Measurements from ENCODE around the gene THRA.

THRA gene

DNA sequence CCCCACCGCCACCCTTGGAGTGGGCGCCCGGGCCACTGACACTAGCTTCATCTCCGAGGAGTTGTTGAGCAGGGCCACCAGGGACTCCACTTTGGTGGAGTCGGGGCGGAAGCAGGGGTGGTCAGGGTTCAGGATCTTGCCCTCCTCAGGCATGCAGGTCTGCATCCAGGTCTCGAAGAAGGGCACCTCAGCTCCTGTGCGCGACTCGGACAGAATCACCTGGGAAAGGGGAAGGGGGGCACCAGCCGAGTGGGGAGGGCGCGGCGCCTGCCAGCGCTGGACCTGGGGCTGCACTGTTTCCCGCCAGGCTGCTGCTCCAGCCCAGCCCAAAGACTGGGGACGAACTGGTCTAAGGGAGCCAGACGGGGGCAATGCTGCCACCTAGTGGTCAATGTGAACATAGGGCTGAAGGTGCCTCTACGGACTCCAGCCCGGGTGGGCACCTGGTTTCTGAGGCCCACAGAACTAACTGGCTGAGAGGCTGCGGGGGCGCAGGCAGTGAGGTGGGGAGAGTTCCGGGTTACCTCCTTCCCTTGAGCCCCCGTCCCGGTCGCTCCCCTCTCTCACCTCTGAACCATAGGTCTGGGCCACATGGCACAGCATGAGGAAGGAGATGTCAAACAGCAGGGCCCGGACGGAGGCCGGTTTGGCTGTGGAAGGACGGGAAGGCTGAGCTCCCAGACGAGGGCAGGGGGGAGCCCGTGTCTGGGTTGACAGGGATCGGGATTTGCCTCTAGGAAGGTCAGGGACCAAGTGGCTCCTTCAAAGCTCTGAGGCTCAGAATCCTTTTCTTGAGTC, 35.8 kb upstream of the THRA start:
- in situ Hi-C loops (cut with MboI; ENCODE audit: low sequenced_read_pairs), result no loop called here

GRCh38 chr17:40027614-40028012, 35.2 kb upstream of the THRA start:
- in situ Hi-C loops (cut with MboI; ENCODE audit: low sequenced_read_pairs), result no loop called here

DNA sequence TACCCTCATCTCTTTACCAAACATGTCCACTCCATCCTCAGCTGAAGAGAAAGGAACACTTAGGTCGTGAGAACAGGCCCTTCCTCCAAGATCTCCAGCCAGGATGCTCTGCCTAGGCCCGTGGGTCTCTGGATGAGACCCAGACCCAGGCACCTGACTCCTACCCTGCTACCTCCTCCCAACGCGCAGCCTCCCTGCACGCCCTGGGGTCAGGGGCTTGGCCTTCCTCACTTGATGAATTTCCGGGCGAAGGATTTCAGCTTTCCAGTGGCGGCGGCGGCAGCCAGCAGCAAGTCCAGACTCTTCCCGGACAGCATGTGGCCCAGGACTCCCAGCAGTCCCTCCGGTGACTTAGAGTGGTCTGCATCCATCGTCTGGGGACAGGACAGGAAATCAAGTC, 34.2 kb upstream of the THRA start:
- in situ Hi-C loops (cut with MboI; ENCODE audit: low sequenced_read_pairs), result no loop called here

- in situ Hi-C loops (cut with MboI; ENCODE audit: low sequenced_read_pairs), result no loop called here
These were observed 31.1 kb upstream of the THRA start for GRCh38 chr17:40031706-40032105.

DNA sequence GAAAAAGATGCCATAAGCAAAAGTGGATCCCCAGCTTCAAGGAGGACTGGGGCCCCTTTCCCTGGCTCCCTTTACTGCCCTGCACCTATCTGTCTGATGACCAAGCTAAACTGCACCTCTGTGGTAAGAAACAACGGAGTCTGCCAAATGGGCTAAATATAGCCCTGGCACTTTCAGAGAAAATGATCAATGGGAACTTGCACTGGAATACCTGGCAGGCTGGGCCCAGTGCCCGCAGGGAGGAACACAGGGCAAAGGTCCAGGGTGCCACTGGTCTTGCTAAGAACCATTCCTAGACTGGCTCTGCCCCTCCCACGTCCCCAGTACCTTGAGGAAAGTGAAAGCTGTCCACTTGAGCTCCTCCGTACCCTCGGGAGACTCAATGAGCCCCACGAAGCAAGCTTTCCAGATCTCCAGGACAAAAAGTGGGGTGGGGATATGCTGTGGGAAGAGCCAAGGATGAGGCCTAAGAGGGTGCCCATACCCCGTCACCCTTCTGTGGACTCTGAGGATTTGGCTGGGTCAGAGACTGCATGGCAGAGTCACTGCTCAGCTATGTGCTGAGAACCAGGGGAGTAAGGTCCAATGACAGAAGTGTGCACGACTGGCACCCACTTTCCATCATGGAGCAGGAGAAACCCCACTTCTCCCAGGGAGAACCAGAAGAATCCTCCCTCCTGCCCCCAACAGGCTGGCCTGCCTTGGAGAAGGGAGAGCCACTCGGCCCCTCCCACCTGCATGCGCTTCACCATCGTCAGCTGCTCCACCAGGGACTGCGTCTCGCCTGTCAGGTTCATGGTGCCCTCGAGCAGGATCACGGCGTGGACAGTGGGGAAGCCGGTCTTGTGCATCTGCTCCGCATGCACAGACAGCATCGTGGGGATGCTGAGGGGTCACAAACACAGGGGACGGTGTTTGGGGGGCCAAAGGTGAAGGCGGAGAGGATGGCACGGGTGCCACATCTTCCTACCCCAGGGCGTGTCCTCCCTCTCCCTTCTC, 30.1 kb upstream of the THRA start:
- in situ Hi-C loops (cut with MboI; ENCODE audit: low sequenced_read_pairs), result no loop called here

DNA sequence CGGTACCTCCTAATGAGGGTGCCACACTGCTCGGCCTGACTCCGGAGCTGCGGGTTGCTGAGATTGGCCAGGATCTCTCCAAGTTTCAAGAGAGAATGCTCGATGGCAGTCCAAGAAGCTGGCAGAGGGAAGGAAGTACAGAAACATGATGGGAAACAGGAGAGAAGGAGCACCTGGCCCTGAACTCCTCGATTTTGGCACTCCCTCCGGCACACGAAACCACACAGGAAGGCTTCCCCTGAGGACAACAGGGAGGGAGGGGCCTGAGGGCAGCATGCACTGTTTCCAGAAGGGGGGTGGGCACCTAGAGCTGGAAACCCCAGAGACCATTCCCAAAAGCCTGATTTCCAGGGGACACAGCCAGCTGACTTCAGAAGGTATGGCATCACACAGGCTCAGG, 29.4 kb upstream of the THRA start:
- in situ Hi-C loops (cut with MboI; ENCODE audit: low sequenced_read_pairs), result no loop called here

DNA sequence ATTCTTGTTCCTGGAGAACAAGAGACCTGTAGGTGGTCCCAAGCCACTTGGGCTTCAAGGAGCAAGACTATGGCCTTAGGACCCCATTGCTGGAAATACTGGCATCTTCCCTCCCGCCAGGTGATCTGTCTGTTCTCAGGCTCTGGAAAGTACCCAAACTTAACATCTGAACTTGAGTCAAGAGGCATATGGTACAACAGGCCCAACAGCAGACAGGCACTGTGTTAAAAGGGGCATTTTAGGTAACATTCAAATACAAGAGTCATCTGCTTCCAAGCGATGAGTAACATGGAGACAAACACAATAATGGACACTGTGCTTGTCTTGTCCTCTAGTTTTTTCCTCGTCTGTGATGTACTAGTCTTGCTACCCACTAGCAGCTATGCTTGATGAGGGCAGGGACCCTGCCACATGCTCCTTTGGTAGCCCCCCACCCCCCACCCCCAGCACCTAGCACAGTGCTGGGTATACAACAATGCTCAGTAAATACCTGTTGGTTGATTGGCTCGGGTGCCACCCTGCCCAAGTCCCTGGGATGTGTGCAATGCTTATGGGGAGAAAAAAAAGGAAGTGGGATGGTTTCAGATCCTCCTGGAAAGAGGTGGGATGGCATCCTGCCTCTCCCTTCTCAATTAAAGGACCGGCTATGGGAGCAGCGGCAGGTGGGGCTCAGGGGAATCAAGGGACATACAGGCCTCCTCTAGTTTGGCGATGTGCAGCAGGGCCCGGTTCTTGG, 28.2 kb upstream of the THRA start:
- in situ Hi-C loops (cut with MboI; ENCODE audit: low sequenced_read_pairs), result no loop called here

DNA sequence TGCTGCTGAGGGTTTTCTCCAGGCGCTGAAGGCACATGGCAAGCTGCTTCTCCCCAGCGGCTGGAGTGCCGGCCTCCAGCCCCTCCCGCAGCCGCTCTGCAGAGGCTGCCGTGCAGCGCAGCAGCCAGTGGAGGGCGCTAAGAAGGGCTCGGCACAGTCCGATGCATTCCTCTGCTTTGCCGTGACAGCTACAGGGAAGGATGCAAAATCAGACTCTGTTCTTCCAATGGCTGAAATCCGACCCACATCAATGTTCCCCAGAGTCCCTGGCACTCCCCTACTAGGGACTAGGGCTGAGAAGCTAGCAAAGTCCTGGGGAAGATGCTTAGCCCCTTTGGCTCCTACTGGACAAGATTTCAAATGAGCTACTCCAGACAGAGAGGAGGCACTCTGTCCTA, 27.6 kb upstream of the THRA start:
- in situ Hi-C loops (cut with MboI; ENCODE audit: low sequenced_read_pairs), result no loop called here

DNA sequence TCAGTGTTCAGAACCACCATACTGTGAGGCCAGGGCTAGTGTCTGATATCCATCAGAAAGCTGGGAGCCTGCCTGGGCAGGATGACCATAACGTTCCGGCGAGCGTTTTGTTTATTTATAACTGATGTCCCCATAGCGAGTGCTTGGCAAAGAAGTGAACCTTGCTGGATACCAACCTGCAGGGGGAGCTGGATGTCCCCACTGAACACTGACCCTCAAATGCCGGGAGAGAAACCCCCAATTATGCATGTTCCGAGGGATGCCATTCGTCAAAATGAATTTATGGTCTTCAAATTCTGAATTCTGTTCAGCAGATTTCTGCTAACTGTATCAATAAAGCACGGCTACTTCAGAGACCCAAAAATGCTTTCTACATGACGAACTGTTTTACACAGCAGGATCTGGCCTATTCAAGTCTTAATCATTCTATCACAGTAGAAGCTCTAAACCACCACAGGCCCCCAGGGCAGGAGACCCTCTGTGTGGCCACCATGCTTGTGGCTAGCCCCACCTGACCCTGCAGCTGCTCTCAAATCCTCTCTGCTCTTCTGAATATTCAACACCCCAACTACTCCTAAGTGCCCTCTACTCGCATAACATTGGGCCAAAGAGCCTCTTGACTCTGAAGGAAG, 23.8 kb upstream of the THRA start:
- in situ Hi-C loops (cut with MboI; ENCODE audit: low sequenced_read_pairs), result no loop called here

DNA sequence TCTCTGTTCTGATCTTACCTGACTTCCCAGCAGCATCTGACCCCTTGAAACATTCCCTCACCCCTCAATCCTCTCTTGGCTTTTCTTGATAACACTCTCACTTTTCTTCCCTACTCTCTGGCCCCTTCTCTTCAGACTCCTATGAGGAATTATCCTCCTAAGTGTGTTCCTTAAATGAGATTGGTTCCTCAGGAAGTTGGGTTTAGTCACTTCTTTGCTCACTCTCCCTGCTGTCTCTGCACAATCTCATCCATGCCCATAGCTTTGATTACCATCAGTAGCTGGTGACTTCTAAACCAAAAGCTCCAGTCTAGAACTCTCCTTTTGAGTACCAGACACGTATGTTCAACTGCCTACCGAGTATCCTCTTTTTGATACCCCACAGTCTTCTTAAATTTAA, 21.6 kb upstream of the THRA start:
- in situ Hi-C loops (cut with MboI; ENCODE audit: low sequenced_read_pairs), result no loop called here

GRCh38 chr17:40056379-40057015, 6.3 kb upstream of the THRA start:
- in situ Hi-C loops (cut with MboI; ENCODE audit: low sequenced_read_pairs), result no loop called here

DNA sequence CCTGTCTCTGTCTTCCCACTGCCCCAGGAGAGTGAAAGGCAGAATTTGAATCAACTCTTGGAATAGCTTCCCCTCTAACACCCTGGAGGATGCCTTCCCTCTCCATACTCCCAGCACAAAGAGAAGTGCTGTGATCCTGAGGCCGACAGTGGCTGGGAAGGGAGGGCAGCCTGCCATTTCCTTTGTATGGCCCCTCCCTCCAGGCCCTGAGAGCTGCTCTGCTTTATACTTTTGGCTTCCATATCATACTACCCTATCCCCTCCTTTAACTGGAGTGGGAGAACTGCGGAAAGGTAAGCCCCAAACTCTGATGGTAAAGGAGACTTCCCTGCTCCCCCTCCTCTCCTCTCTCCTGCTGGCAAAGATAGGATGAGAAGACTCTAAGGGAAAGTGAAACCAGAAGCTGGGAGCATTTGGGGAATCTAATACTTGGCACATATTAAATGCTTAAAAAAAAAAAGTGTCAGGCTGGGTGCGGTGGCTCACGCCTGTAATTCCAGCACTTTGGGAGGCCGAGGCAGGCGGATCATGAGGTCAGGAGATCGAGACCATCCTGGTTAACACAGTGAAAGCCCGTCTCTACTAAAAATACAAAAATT, 4.5 kb upstream of the THRA start:
- in situ Hi-C loops (cut with MboI; ENCODE audit: low sequenced_read_pairs), result no loop called here

- in situ Hi-C loops (cut with MboI; ENCODE audit: low sequenced_read_pairs), result no loop called here
These were observed 3.9 kb upstream of the THRA start for GRCh38 chr17:40058865-40059264.

- in situ Hi-C loops (cut with MboI; ENCODE audit: low sequenced_read_pairs), result no loop called here
These were observed 2.9 kb upstream of the THRA start for GRCh38 chr17:40059729-40060475.

GRCh38 chr17:40060887-40061608, 1.7 kb upstream of the THRA start:
- in situ Hi-C loops (cut with MboI; ENCODE audit: low sequenced_read_pairs), result no loop called here

DNA sequence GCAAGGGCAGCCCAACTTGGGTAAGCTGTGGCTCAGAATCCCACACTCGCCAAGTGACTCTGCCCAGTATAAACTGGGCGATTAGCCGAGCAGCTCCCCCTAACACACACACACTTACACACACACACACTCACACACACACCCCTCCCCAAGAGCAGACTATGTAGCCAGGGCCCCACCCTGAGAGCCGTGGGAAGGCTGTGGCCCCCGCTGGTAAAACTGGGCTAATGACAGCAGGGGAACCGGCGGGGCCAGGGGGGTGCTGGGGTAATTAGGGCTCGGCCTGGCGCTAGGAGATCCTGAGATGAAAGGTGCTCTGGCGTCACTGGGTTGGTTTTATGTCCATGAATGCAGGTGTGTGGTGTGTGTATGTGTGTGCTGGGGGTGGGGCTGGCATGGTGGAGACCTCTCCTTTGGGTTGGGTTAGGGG, 1.1 kb upstream of the THRA start:
- in situ Hi-C loops (cut with MboI; ENCODE audit: low sequenced_read_pairs), result no loop called here

GRCh38 chr17:40063187-40063771, 514 bp downstream of the THRA start:
- in situ Hi-C loops (cut with MboI; ENCODE audit: low sequenced_read_pairs), result no loop called here

DNA sequence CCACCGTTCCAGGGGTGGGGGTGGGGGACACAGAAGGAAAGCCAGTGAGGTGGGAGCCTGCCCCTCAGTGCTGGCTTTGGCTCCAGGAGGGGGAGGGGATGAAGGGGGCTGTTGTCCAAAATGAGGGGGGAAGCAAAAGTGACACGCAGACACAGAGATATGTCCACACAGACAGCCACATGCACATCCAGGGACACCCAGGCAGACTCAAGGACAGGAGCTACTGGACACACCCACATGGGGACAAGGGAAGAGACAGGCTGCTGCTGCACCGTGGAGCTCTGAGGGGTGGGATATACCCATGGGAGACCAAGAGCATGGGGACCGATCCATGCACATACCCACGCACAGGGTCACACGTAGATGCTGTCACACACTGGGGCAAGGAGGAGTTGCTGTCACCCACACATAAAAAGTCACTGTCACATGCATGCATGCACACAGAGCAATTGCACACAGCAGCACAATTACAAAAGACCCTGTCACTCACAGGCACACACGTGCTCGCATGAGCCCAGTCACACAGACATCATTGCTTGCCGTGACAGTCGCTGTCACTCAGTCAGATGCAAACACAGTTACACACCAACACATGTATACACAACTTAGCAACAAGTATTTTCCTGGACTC, 1.3 kb downstream of the THRA start:
- in situ Hi-C loops (cut with MboI; ENCODE audit: low sequenced_read_pairs), result no loop called here

Data from HL-60/S4 (cell line).